ENCODE results near the gene NEK5. TPM values are rescaled to one million over a fixed set of nuclear protein-coding genes. Genes with fewer than 3 reads are reported as not detected.

The NEK5 gene
- total RNA-seq, 2 donors from 2014 or later, result 1.4 to 1.8 TPM

GRCh38 chr13:52130641-52131040 is 1.8 kb upstream of the NEK5 start:
- Mint-ChIP-seq H3K27ac (no peak overlapping the region), H3K27me3 (ENCODE audit: insufficient read depth) (peaks cover 11% of the 10 kb centered on the region), H3K4me3 (no peak overlapping the region), H3K9me3 (peaks cover 5% of the 10 kb centered on the region), H3K4me1 (peaks cover 3% of the 10 kb centered on the region), H3K36me3 (ENCODE audit: low read depth) (peaks cover 40% of the 10 kb centered on the region)
- Histone ChIP-seq H3K9ac (ENCODE audit: extremely low read depth, low read length, poor library complexity, severe bottlenecking) (no peak overlapping the region), H3K36me3 (ENCODE audit: control insufficient read depth, insufficient read depth, low read length) (peaks cover 47% of the 10 kb centered on the region), H3K4me3 (ENCODE audit: low read length) (no peak overlapping the region), H3K4me1 (ENCODE audit: control insufficient read depth, insufficient read depth, low read length) (no peaks in the 10 kb centered on the region), H3K27me3 (ENCODE audit: control insufficient read depth, insufficient read depth, low read length, poor library complexity, severe bottlenecking) (no peaks in the 10 kb centered on the region), H3K9me3 (ENCODE audit: control insufficient read depth, low read length) (no peaks in the 10 kb centered on the region), H3K27ac (ENCODE audit: low read depth, low read length) (no peak overlapping the region)
- no peak for TF ChIP-seq CTCF (conservative IDR thresholded peaks at IDR 0.05)
- no peak for DNase-seq

GRCh38 chr13:52127783-52128702 is 830 bp downstream of the NEK5 start:
- H3K9ac ChIP-seq (ENCODE audit: extremely low read depth, low read length, poor library complexity, severe bottlenecking), result no peak overlapping the region
- H3K9me3 Mint-ChIP-seq, result peaks cover 5% of the 10 kb centered on the region
- peaks cover 27% of the 10 kb centered on the region for H3K36me3 ChIP-seq (ENCODE audit: control insufficient read depth, insufficient read depth, low read length)
- peaks cover 3% of the 10 kb centered on the region for H3K4me1 Mint-ChIP-seq
- peak overlapping the region; percentile 60 for H3K4me3 Mint-ChIP-seq
- H3K27me3 Mint-ChIP-seq (ENCODE audit: insufficient read depth), result peaks cover 13% of the 10 kb centered on the region
- H3K4me3 ChIP-seq (ENCODE audit: low read length), result peak overlapping the region; percentile 79
- peak; percentile 94 for TF ChIP-seq CTCF (conservative IDR thresholded peaks at IDR 0.05)
- no peaks in the 10 kb centered on the region for H3K9me3 ChIP-seq (ENCODE audit: control insufficient read depth, low read length)
- H3K27ac Mint-ChIP-seq, result peak overlapping the region; percentile 23
- peak; percentile 88 for DNase-seq
- 2 to 5% methylated on average over 19 to 33 of the region's 33 CpGs for WGBS, 2 experiments (ENCODE audit: insufficient coverage in 1 of 2, insufficient read length in 1 of 2)
- no peak overlapping the region for H3K27ac ChIP-seq (ENCODE audit: low read depth, low read length)
- H3K36me3 Mint-ChIP-seq (ENCODE audit: low read depth), result peaks cover 26% of the 10 kb centered on the region
- no peaks in the 10 kb centered on the region for H3K4me1 ChIP-seq (ENCODE audit: control insufficient read depth, insufficient read depth, low read length)
- no peaks in the 10 kb centered on the region for H3K27me3 ChIP-seq (ENCODE audit: control insufficient read depth, insufficient read depth, low read length, poor library complexity, severe bottlenecking)

GRCh38 chr13:52127378-52127777 is 1.5 kb downstream of the NEK5 start:
- H3K27ac ChIP-seq (ENCODE audit: low read depth, low read length), result no peak overlapping the region
- H3K4me1 Mint-ChIP-seq, result peaks cover 3% of the 10 kb centered on the region
- peaks cover 13% of the 10 kb centered on the region for H3K27me3 Mint-ChIP-seq (ENCODE audit: insufficient read depth)
- H3K4me1 ChIP-seq (ENCODE audit: control insufficient read depth, insufficient read depth, low read length), result no peaks in the 10 kb centered on the region
- peaks cover 20% of the 10 kb centered on the region for H3K36me3 ChIP-seq (ENCODE audit: control insufficient read depth, insufficient read depth, low read length)
- DNase-seq, result no peak
- no peak overlapping the region for H3K4me3 ChIP-seq (ENCODE audit: low read length)
- peak overlapping the region; percentile 60 for H3K4me3 Mint-ChIP-seq
- H3K27ac Mint-ChIP-seq, result no peak overlapping the region
- no peaks in the 10 kb centered on the region for H3K27me3 ChIP-seq (ENCODE audit: control insufficient read depth, insufficient read depth, low read length, poor library complexity, severe bottlenecking)
- H3K9me3 ChIP-seq (ENCODE audit: control insufficient read depth, low read length), result no peaks in the 10 kb centered on the region
- H3K36me3 Mint-ChIP-seq (ENCODE audit: low read depth), result peaks cover 20% of the 10 kb centered on the region
- no peak overlapping the region for H3K9ac ChIP-seq (ENCODE audit: extremely low read depth, low read length, poor library complexity, severe bottlenecking)
- WGBS, 2 experiments (ENCODE audit: insufficient coverage in 1 of 2, insufficient read length in 1 of 2), result 74 to 83% methylated on average over 5 to 6 of the region's 6 CpGs
- TF ChIP-seq CTCF (conservative IDR thresholded peaks at IDR 0.05), result no peak
- H3K9me3 Mint-ChIP-seq, result peaks cover 5% of the 10 kb centered on the region
